Measurements from ENCODE around the gene ULBP1.

DNA sequence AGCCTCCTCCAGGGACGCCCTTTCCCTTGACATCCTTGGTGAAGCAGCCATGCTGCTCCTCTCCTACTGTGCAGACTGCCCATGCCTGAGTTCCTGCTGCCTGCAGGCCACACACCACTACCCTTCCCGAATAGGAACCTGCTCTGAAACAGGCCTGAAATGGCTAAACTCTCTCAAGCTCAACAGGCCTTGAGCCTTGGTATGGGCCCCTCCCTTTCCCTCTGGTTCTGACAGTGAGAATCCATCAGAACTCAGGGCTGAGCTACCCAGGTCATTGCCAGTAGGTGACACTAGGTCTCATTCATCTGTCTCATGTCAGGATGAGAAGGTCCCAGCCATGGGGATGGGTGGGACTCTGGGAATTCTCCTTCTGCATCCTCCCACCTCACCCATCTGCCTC is 35.9 kb downstream of the ULBP1 start:
- TF ChIP-seq, protein P1, sequence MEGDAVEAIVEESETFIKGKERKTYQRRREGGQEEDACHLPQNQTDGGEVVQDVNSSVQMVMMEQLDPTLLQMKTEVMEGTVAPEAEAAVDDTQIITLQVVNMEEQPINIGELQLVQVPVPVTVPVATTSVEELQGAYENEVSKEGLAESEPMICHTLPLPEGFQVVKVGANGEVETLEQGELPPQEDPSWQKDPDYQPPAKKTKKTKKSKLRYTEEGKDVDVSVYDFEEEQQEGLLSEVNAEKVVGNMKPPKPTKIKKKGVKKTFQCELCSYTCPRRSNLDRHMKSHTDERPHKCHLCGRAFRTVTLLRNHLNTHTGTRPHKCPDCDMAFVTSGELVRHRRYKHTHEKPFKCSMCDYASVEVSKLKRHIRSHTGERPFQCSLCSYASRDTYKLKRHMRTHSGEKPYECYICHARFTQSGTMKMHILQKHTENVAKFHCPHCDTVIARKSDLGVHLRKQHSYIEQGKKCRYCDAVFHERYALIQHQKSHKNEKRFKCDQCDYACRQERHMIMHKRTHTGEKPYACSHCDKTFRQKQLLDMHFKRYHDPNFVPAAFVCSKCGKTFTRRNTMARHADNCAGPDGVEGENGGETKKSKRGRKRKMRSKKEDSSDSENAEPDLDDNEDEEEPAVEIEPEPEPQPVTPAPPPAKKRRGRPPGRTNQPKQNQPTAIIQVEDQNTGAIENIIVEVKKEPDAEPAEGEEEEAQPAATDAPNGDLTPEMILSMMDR (IDR thresholded peaks at IDR 0.05): no peak
- TF ChIP-seq POLR2A (IDR thresholded peaks at IDR 0.05): no peak
